BE2C (cell line): ENCODE results near the gene ST8SIA5.

ENCODE experiments used
- DNase-seq: peaks from one replicate; pipeline ENCODE4 v3.0.0-alpha.2; 2020
- H3K27me3 ChIP-seq: fragments of 250-450 bp; sonication (Bioruptor Pico); 2 replicates; pipeline ENCODE4 v1.5.1; 2020; ENCODE audit warnings: mild to moderate bottlenecking
- H3K36me3 ChIP-seq: fragments of 250-450 bp; sonication (Bioruptor Pico); 2 replicates; pipeline ENCODE4 v1.5.1; 2020; ENCODE audit warnings: mild to moderate bottlenecking
- H3K4me1 ChIP-seq: fragments of 250-450 bp; sonication (Bioruptor Pico); 2 replicates; pipeline ENCODE4 v1.5.1; 2020
- H3K4me3 ChIP-seq: 2 replicates; pipeline ENCODE4 v1.5.1; 2011; ENCODE audit warnings: low read depth, low read length
- H3K9me3 ChIP-seq: fragments of 250-450 bp; sonication (Bioruptor Pico); 2 replicates; pipeline ENCODE4 v1.5.1; 2020
- CTCF ChIP-seq: IDR thresholded peaks from 2 replicates; pipeline ENCODE4 v1.5.1; 2012; ENCODE audit warnings: mild to moderate bottlenecking, low read depth, low read length

The ST8SIA5 gene

GRCh38 chr18:46629361-46629760, 127.5 kb downstream of the ST8SIA5 start:
- TF ChIP-seq CTCF = no peak
- no peaks in the 10 kb centered on the region for H3K4me1 ChIP-seq
- H3K27me3 ChIP-seq = no peaks in the 10 kb centered on the region
- H3K4me3 ChIP-seq = no peak overlapping the region
- H3K9me3 ChIP-seq = no peaks in the 10 kb centered on the region
- H3K36me3 ChIP-seq = no peaks in the 10 kb centered on the region
- DNase-seq = no peak

DNA sequence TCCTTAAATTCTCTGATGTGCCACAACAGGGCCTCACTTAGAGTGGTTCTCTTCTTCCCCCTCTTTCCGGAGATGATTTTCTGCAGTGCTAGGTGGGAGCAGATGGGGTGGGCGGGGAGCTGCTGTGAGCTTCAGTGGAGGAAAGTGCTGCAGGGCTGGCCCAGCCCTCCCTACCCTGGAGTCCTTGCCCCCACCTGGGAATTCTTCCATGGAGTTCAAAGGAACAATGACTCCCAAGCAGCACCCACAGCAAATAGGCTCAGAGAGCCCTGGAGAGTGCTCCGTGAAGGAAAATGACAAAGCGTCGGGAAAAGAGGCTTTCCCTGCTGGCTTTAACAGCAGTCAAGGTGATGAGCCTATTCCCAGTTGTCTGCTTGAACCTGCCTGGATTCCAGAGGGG, 128.6 kb downstream of the ST8SIA5 start:
- H3K27me3 ChIP-seq = no peaks in the 10 kb centered on the region
- no peaks in the 10 kb centered on the region for H3K4me1 ChIP-seq
- TF ChIP-seq CTCF = no peak
- H3K36me3 ChIP-seq = no peaks in the 10 kb centered on the region
- no peak overlapping the region for H3K4me3 ChIP-seq
- H3K9me3 ChIP-seq = no peaks in the 10 kb centered on the region
- DNase-seq = no peak

DNA sequence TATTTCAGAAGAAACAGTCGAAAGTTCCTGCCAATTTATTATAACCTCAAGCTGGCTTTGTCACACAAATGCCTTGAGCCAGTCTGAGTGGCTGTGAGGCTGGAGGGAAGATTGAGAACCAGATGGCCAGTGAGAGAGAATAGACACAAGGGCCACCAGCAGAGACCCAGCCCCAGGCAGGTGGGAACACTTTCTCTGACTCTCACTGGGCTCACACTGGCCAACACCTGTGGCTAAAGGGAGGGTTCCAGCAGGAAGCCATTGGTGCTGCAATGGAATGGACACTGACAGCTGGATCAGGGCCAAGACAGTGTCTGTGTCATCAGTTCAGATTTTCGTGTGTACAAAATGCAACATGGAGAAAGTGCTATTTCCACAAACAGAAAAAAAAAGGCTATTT, 129.7 kb downstream of the ST8SIA5 start:
- no peaks in the 10 kb centered on the region for H3K27me3 ChIP-seq
- TF ChIP-seq CTCF = no peak
- no peak for DNase-seq
- H3K36me3 ChIP-seq = no peaks in the 10 kb centered on the region
- H3K9me3 ChIP-seq = no peaks in the 10 kb centered on the region
- H3K4me3 ChIP-seq = no peak overlapping the region
- H3K4me1 ChIP-seq = no peaks in the 10 kb centered on the region

DNA sequence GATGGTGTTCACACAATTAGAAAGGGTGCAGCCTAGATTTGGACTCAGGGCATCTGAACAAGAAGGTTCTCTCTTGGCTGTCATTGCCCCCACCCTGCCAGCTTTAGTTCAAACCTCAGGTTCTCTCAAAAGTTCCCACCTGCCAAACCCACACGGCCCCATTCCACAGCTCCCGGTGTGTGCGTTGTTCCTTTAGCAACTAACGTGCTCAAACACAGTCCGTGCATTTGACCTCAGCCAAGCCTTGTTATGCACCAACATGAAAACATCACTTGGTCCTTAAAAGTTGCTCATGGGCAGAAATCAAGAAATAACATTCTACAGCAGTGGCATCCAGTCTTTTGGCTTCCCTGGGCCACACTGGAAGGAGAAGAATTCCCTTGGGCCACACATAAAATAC, 131.8 kb downstream of the ST8SIA5 start:
- no peaks in the 10 kb centered on the region for H3K27me3 ChIP-seq
- no peak overlapping the region for H3K4me3 ChIP-seq
- H3K4me1 ChIP-seq = no peaks in the 10 kb centered on the region
- no peaks in the 10 kb centered on the region for H3K36me3 ChIP-seq
- no peaks in the 10 kb centered on the region for H3K9me3 ChIP-seq
- DNase-seq = no peak
- TF ChIP-seq CTCF = no peak

DNA sequence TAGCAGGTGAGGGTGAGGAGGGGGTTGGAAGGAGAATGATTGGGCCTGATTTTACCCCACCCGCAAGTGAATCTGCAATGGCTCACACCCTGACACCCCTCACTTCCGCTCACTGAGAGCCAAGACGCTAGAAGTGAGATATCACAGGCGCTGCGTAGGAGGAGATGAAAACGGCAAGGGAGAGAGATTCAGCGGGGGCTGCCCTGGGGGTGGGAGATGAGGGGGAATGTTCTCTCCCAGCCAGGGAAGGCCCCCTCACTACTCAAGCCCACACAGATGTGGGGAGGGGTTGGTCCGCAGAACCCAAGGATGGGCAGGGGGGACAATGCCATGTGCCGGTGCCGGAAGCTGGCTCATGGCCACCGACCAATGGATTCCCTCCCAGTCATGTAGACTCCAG, 132.7 kb downstream of the ST8SIA5 start:
- TF ChIP-seq CTCF = no peak
- Histone ChIP-seq H3K4me3 (no peak overlapping the region), H3K27me3 (no peaks in the 10 kb centered on the region), H3K36me3 (no peaks in the 10 kb centered on the region), H3K4me1 (no peaks in the 10 kb centered on the region), H3K9me3 (no peaks in the 10 kb centered on the region)
- DNase-seq = no peak

GRCh38 chr18:46623541-46623940, 133.3 kb downstream of the ST8SIA5 start:
- no peak for TF ChIP-seq CTCF
- H3K27me3 ChIP-seq = no peaks in the 10 kb centered on the region

More at GRCh38 chr18:46623541-46623940, 133.3 kb downstream of the ST8SIA5 start:
- Histone ChIP-seq H3K9me3 (no peaks in the 10 kb centered on the region), H3K36me3 (no peaks in the 10 kb centered on the region), H3K4me1 (no peaks in the 10 kb centered on the region), H3K4me3 (no peak overlapping the region)
- DNase-seq = peak; percentile 14
